ENCODE measurements around the gene MAFG. TPM values are rescaled to one million over a fixed set of nuclear protein-coding genes. Genes with fewer than 3 reads are reported as not detected.

MAFG gene
- total and polyA plus RNA-seq, 9 of the 15 experiments (the other 6 are each of a cell fraction or from before 2014, with no cell fraction given): 1.1 to 58.1 (median 24.9) TPM

GRCh38 chr17:81931557-81932332 lies 4.2 kb upstream of the MAFG start:
- 44% methylated on average over 11 of the region's 15 CpGs for WGBS (ENCODE audit: insufficient coverage, low coverage, missing lambda C conversion rate)
- H3K9me3 ChIP-seq (replicated peaks; ENCODE audit: control insufficient read depth, insufficient read depth, low read depth, low read length): no peaks in the 10 kb centered on the region
- peaks cover 13% of the 10 kb centered on the region for H3K9me1 ChIP-seq (ENCODE audit: control insufficient read depth, insufficient read depth, low read length)
- H3K79me2 ChIP-seq (ENCODE audit: control insufficient read depth, insufficient read depth, low read length): peaks cover 44% of the 10 kb centered on the region
- H3K27me3 ChIP-seq (ENCODE audit: control insufficient read depth in 2 of 2, insufficient read depth in 2 of 2, low read length in 2 of 2): no peaks in the 10 kb centered on the region
- in situ Hi-C loops (cut with MboI): no loop called here
- peaks cover 39 to 96% of the 10 kb centered on the region in 2 experiments for H3K4me1 ChIP-seq (replicated peaks in 1 of 2; ENCODE audit: control insufficient read depth in 2 of 2, insufficient read depth in 2 of 2, low read length in 2 of 2)
- BruUV-seq (replicated peaks): no TSS peak
- H3K9ac ChIP-seq (ENCODE audit: insufficient read depth in 1 of 2, low read depth in 2 of 2, low read length in 2 of 2): peak overlapping the region in 1 of 2 experiments; percentile 86; a peak in 2 of 4 replicates
- H3K4me3 ChIP-seq: no peak overlapping the region
- DNase-seq (ENCODE audit: extremely low read depth in 1 of 4, low spot score in 3 of 4) (no peak), ATAC-seq (peak; percentile 26), FAIRE-seq (no peak)
- no peak overlapping the region for H3K27ac ChIP-seq (ENCODE audit: extremely low read depth, low read depth, low read length)
- no peak overlapping the region for H2AFZ ChIP-seq (ENCODE audit: low read depth, low read length)
- peak overlapping the region; percentile 10; the same call in 1 of the 2 replicates for H3K4me2 ChIP-seq (ENCODE audit: insufficient read depth, low read length)
- intact Hi-C loops (cut with micrococcal nuclease): no loop called here
- peaks cover 36% of the 10 kb centered on the region; the same call in 2 of the 3 replicates for H3K36me3 ChIP-seq (ENCODE audit: control insufficient read depth, insufficient read depth, low read length)
- ChIA-PET CTCF (ENCODE audit: low intra/inter-chr PET ratio) (no interaction called here), POLR2A (interaction anchor here (0.6 to 2.3 kb wide), 4 partner anchors 14 to 226 kb away, joined by 3 to 7 read pairs (median 3); no protein-coding TSS in a partner anchor)
- peaks cover 7% of the 10 kb centered on the region for H4K20me1 ChIP-seq (replicated peaks; ENCODE audit: control insufficient read depth, insufficient read depth, low read length)
- peak; percentile 24; the same call in 1 of the 2 replicates for TF ChIP-seq SP1 (CRISPR knock-in tag; IDR thresholded peaks at IDR 0.05)
- peak; percentile 6; the same call in 1 of the 2 replicates for TF ChIP-seq TFAP4 (CRISPR knock-in tag; IDR thresholded peaks at IDR 0.05; ENCODE audit: borderline replicate concordance)
- TF ChIP-seq SPI1 (IDR thresholded peaks at IDR 0.05; ENCODE audit: borderline replicate concordance, low read depth, low read length): no peak
- no peak for TF ChIP-seq ZNF184 (CRISPR knock-in tag; IDR thresholded peaks at IDR 0.05)
- TF ChIP-seq SUPT5H (IDR thresholded peaks at IDR 0.05): peak; percentile 67
- peak; percentile 72 for TF ChIP-seq POLR2A (conservative IDR thresholded peaks at IDR 0.05)
- 0 out of 2 replicates have a peak, but pooled peaks have one; percentile 24 for TF ChIP-seq THAP7 (CRISPR knock-in tag; IDR thresholded peaks at IDR 0.05)
- no peak for TF ChIP-seq SAFB (IDR thresholded peaks at IDR 0.05; ENCODE audit: borderline replicate concordance, low read depth, low read length)
- TF ChIP-seq ETV5 (CRISPR knock-in tag; IDR thresholded peaks at IDR 0.05; ENCODE audit: low read depth): 0 out of 2 replicates have a peak, but pooled peaks have one; percentile 8
- 0 out of 2 replicates have a peak, but pooled peaks have one; percentile 27 for TF ChIP-seq MBD2 (IDR thresholded peaks at IDR 0.05; ENCODE audit: borderline replicate concordance, low read depth)
- no peak for TF ChIP-seq RBM17 (IDR thresholded peaks at IDR 0.05; ENCODE audit: borderline replicate concordance, low read depth, low read length)
- peak; percentile 46; the same call in 1 of the 2 replicates for TF ChIP-seq KLF10 (CRISPR knock-in tag; IDR thresholded peaks at IDR 0.05)
- TF ChIP-seq SNIP1 (IDR thresholded peaks at IDR 0.05; ENCODE audit: low read depth): no peak
- TF ChIP-seq USF2 (CRISPR knock-in tag; IDR thresholded peaks at IDR 0.05): no peak
- TF ChIP-seq POLR3A (IDR thresholded peaks at IDR 0.05; ENCODE audit: borderline replicate concordance, extremely low read depth, insufficient read depth, insufficient read length): no peak
- TF ChIP-seq SMAD4 (CRISPR knock-in tag; conservative IDR thresholded peaks at IDR 0.05): no peak
- 0 out of 2 replicates have a peak, but pooled peaks have one; percentile 22 for TF ChIP-seq MTA3 (IDR thresholded peaks at IDR 0.05; ENCODE audit: borderline replicate concordance)
- no peak for TF ChIP-seq ZBTB12 (CRISPR knock-in tag; IDR thresholded peaks at IDR 0.05)
- TF ChIP-seq HMGN3 (IDR thresholded peaks at IDR 0.05; ENCODE audit: borderline replicate concordance, extremely low read depth, insufficient read length, low read depth, low read length): peak; percentile 38
